Activated B cell treated with CpG ODN at 0.5 μM for 24 hours (primary cell): Measurements from ENCODE around the gene RAB4A. TPM values are rescaled to one million over a fixed set of nuclear protein-coding genes. Genes with fewer than 3 reads are reported as not detected.

Experiments used
- ATAC-seq: fragments of 200-7000 bp; cut with Tn5 transposase; one replicate; pipeline ENCODE4 v1.10.0; 2021; ENCODE audit warnings: low read depth, mild to moderate bottlenecking, moderate library complexity
- CTCF ChIA-PET: fragments of 350-600 bp; sonication (Branson Sonifier 250); formaldehyde crosslinking; loops from one replicate; lab custom pipeline; 2021; ENCODE audit warnings: antibody characterized with exemption; lab: Charles Lee
- POLR2A ChIA-PET: fragments of 350-600 bp; sonication (Branson Sonifier 250); formaldehyde crosslinking; loops from one replicate; lab custom pipeline; 2021; ENCODE audit warnings: antibody characterized with exemption; lab: Charles Lee
- DNase-seq: peaks from one replicate; pipeline ENCODE4 v3.0.0; 2022
- H3K27ac Mint-ChIP-seq: one replicate; pipeline ENCODE4 v1.8.0; 2020; ENCODE audit warnings: mixed read lengths
- H3K27me3 Mint-ChIP-seq: one replicate; pipeline ENCODE4 v1.8.0; 2021; ENCODE audit warnings: mixed read lengths
- H3K36me3 Mint-ChIP-seq: one replicate; pipeline ENCODE4 v1.8.0; 2021; ENCODE audit warnings: low read depth, mixed read lengths
- H3K4me1 Mint-ChIP-seq: one replicate; pipeline ENCODE4 v1.8.0; 2021; ENCODE audit warnings: mixed read lengths
- H3K4me3 Mint-ChIP-seq: one replicate; pipeline ENCODE4 v1.8.0; 2020; ENCODE audit warnings: mild to moderate bottlenecking, mixed read lengths
- H3K9me3 Mint-ChIP-seq: one replicate; pipeline ENCODE4 v1.8.0; 2020; ENCODE audit warnings: mixed read lengths
- CTCF ChIP-seq: fragments of 200-600 bp; IDR thresholded peaks from one replicate; pipeline ENCODE4 v1.8.0; 2022; ENCODE audit warnings: antibody characterized with exemption, mild to moderate bottlenecking
- intact Hi-C: fragments of 100-400 bp; cut with micrococcal nuclease; formaldehyde crosslinking; loops from one replicate; pipeline ENCODE4 v1.15.1; 2024
- total RNA-seq: library from RNA; stranded (reverse); gene quantifications from 2 replicates; pipeline ENCODE4 v1.2.3, GENCODE V29; 2022

The RAB4A gene
- total RNA-seq, 1 donor from 2014 or later = 42.3 TPM

GRCh38 chr1:229262239-229262638, 8.7 kb upstream of the RAB4A start:
- no peak overlapping the region for H3K27ac Mint-ChIP-seq
- H3K9me3 Mint-ChIP-seq = peaks cover 2% of the 10 kb centered on the region
- ChIA-PET CTCF (interaction anchor here (0.9 to 9.4 kb wide), 2 partner anchors 220 to 252 kb away, joined by 6 to 162 read pairs; no protein-coding TSS in a partner anchor), POLR2A (interaction anchor here (0.5 to 0.7 kb wide), 2 partner anchors 125 to 172 kb away, joined by 5 to 6 read pairs; partner anchors contain the start of gene ACTA1)
- no peak for DNase-seq
- H3K4me1 Mint-ChIP-seq = peaks cover 9% of the 10 kb centered on the region
- intact Hi-C loops = no loop called here
- no peaks in the 10 kb centered on the region for H3K27me3 Mint-ChIP-seq
- no peak for TF ChIP-seq CTCF
- ATAC-seq = no peak
- no peak overlapping the region for H3K4me3 Mint-ChIP-seq
- no peaks in the 10 kb centered on the region for H3K36me3 Mint-ChIP-seq

GRCh38 chr1:229263254-229263653, 7.7 kb upstream of the RAB4A start:
- H3K4me3 Mint-ChIP-seq = no peak overlapping the region
- H3K27me3 Mint-ChIP-seq = no peaks in the 10 kb centered on the region
- peaks cover 2% of the 10 kb centered on the region for H3K9me3 Mint-ChIP-seq
- ATAC-seq (no peak), DNase-seq (no peak)
- CTCF ChIA-PET = interaction anchor here (9.4 kb wide), 1 partner anchor 219 kb away, joined by 162 read pairs; no protein-coding TSS in a partner anchor
- POLR2A ChIA-PET = no interaction called here
- no peak overlapping the region for H3K27ac Mint-ChIP-seq
- no peak for TF ChIP-seq CTCF
- H3K36me3 Mint-ChIP-seq = no peaks in the 10 kb centered on the region
- H3K4me1 Mint-ChIP-seq = peaks cover 5% of the 10 kb centered on the region
- intact Hi-C loops = no loop called here

- CTCF ChIA-PET = no interaction called here
- no peaks in the 10 kb centered on the region for H3K36me3 Mint-ChIP-seq
- DNase-seq (no peak), ATAC-seq (no peak)
- peaks cover 2% of the 10 kb centered on the region for H3K9me3 Mint-ChIP-seq
- H3K27ac Mint-ChIP-seq = no peak overlapping the region
- POLR2A ChIA-PET = no interaction called here
- no peak for TF ChIP-seq CTCF
- peaks cover 3% of the 10 kb centered on the region for H3K4me1 Mint-ChIP-seq
- intact Hi-C loops = no loop called here
- no peak overlapping the region for H3K4me3 Mint-ChIP-seq
- H3K27me3 Mint-ChIP-seq = no peaks in the 10 kb centered on the region
Measured at GRCh38 chr1:229264068-229264467, 6.8 kb upstream of the RAB4A start.

GRCh38 chr1:229264487-229264886, 6.4 kb upstream of the RAB4A start:
- POLR2A ChIA-PET = no interaction called here

GRCh38 chr1:229266274-229266673, 4.6 kb upstream of the RAB4A start:
- Mint-ChIP-seq H3K9me3 (peaks cover 2% of the 10 kb centered on the region), H3K27me3 (no peaks in the 10 kb centered on the region), H3K4me1 (peaks cover 3% of the 10 kb centered on the region), H3K36me3 (no peaks in the 10 kb centered on the region), H3K27ac (no peak overlapping the region), H3K4me3 (no peak overlapping the region)
- no peak for DNase-seq
- POLR2A ChIA-PET = no interaction called here
- CTCF ChIA-PET = no interaction called here
- no peak for TF ChIP-seq CTCF
- intact Hi-C loops = no loop called here
- ATAC-seq = no peak

More at GRCh38 chr1:229264487-229264886, 6.4 kb upstream of the RAB4A start:
- no peak overlapping the region for H3K4me3 Mint-ChIP-seq
- H3K27ac Mint-ChIP-seq = no peak overlapping the region
- TF ChIP-seq CTCF = no peak
- CTCF ChIA-PET = no interaction called here
- no peak for DNase-seq
- intact Hi-C loops = no loop called here
- no peaks in the 10 kb centered on the region for H3K27me3 Mint-ChIP-seq
- H3K36me3 Mint-ChIP-seq = no peaks in the 10 kb centered on the region
- peaks cover 2% of the 10 kb centered on the region for H3K9me3 Mint-ChIP-seq
- peaks cover 3% of the 10 kb centered on the region for H3K4me1 Mint-ChIP-seq
- ATAC-seq = no peak
